Upper lobe of left lung (tissue), 6 donors: ENCODE measurements around the gene DIP2C. TPM values are rescaled to one million over a fixed set of nuclear protein-coding genes. Genes with fewer than 3 reads are reported as not detected.

ENCODE experiments used
- ATAC-seq, 2 donors: fragments of 200-7000 bp; cut with Tn5 transposase; one replicate each; pipeline ENCODE4 v1.9.1; 2022; ENCODE audit warnings: mild to moderate bottlenecking in 2 of 2, moderate library complexity in 2 of 2; ENCODE audit not compliant: low FRiP score in 2 of 2
- DNase-seq, 2 donors: peaks; one replicate each; pipeline ENCODE4 v3.0.0-alpha.2; 2019 to 2020
- H3K27ac ChIP-seq, 4 donors: fragments of 200-600 bp; sonication (generic); one replicate each; pipeline ENCODE4 v1.5.1; 2016 to 2019
- H3K27me3 ChIP-seq, 4 donors: fragments of 200-600 bp; sonication (generic); one replicate each; pipeline ENCODE4 v1.5.1; 2017 to 2019
- H3K36me3 ChIP-seq, 4 donors: fragments of 200-600 bp; sonication (generic); one replicate each; pipeline ENCODE4 v1.5.1; 2016 to 2019
- H3K4me1 ChIP-seq, 4 donors: fragments of 200-600 bp; sonication (generic); one replicate each; pipeline ENCODE4 v1.5.1; 2018 to 2019
- H3K4me3 ChIP-seq, 4 donors: fragments of 200-600 bp; sonication (generic); one replicate each; pipeline ENCODE4 v1.5.1; 2017 to 2019; ENCODE audit warnings: mild to moderate bottlenecking in 2 of 4, moderate library complexity in 1 of 4
- H3K9me3 ChIP-seq, 4 donors: fragments of 200-600 bp; sonication (generic); one replicate each; pipeline ENCODE4 v1.5.1; 2018 to 2019
- CTCF ChIP-seq, 6 experiments: fragments of 450-650 bp in 4 of 6; fragments of 200-600 bp in 2 of 6; sonication (generic) in 2 of 6; IDR thresholded peaks; one replicate each; pipeline ENCODE4 v1.5.1; 2016 to 2019; ENCODE audit warnings: antibody characterized with exemption in 6 of 6
- EP300 ChIP-seq, 4 donors: sonication (generic); formaldehyde crosslinking; IDR thresholded peaks; one replicate each; pipeline ENCODE4 v1.5.1; 2017; ENCODE audit warnings: antibody characterized with exemption in 4 of 4, control low read depth in 2 of 4
- POLR2A ChIP-seq, 4 donors: fragments of 450-650 bp; IDR thresholded peaks; one replicate each; pipeline ENCODE4 v1.5.1; 2016 to 2017; ENCODE audit warnings: antibody characterized with exemption in 4 of 4, mild to moderate bottlenecking in 2 of 4
- POLR2AphosphoS5 ChIP-seq, 2 donors: sonication (generic); formaldehyde crosslinking; IDR thresholded peaks; one replicate each; pipeline ENCODE4 v1.5.1; 2017; ENCODE audit warnings: antibody characterized with exemption in 2 of 2
- WGBS, 2 donors: methylation state at CpG; one replicate each; pipeline ENCODE4 v1.1.5; 2017 to 2018; 5-methylcytosine and 5-hydroxymethylcytosine counted together
- total RNA-seq, 6 donors: library from RNA; depleted of rRNA in 4 of 6; stranded (reverse); fragments of >200 nt in 4 of 6; gene quantifications; one replicate each; pipeline versions ENCODE4 v1.1.0 to v1.2.1, GENCODE V29; 2016 to 2021
- donor health status: DM: no; HTN: no; CAD: no; lungs with moderate emphysema.
- donor health status: DM: no; HTN: yes; CAD: no; lungs with severe emphysema.

Gene DIP2C
- total RNA-seq, 6 donors from 2014 or later = 11.6 to 32.5 (median 14.7) TPM

- ATAC-seq = no peak
- no peak for DNase-seq
- WGBS, 2 donors = 69 to 87% methylated on average over 16 to 19 of the region's 19 CpGs
- Histone ChIP-seq H3K27ac (no peak overlapping the region), H3K4me1 (no peaks in the 10 kb centered on the region), H3K4me3 (no peak overlapping the region), H3K9me3 (no peaks in the 10 kb centered on the region), H3K36me3 (no peaks in the 10 kb centered on the region), H3K27me3 (no peaks in the 10 kb centered on the region)
- TF ChIP-seq POLR2A (IDR thresholded peaks at IDR 0.05) (no peak), EP300 (IDR thresholded peaks at IDR 0.05) (no peak), POLR2AphosphoS5 (IDR thresholded peaks at IDR 0.05) (no peak), CTCF (IDR thresholded peaks at IDR 0.05) (no peak)
Observed at GRCh38 chr10:636769-637168, 52.7 kb downstream of the DIP2C start.

GRCh38 chr10:636016-636730 lies 53.3 kb downstream of the DIP2C start:
- H3K4me1 ChIP-seq = no peaks in the 10 kb centered on the region
- H3K27me3 ChIP-seq = no peaks in the 10 kb centered on the region
- no peaks in the 10 kb centered on the region for H3K36me3 ChIP-seq
- 93 to 94% methylated on average over 25 of the region's 25 CpGs for WGBS, 2 donors
- no peak overlapping the region for H3K27ac ChIP-seq
- no peak overlapping the region for H3K4me3 ChIP-seq
- H3K9me3 ChIP-seq = no peaks in the 10 kb centered on the region
- ATAC-seq (no peak), DNase-seq (no peak)
- TF ChIP-seq EP300 (IDR thresholded peaks at IDR 0.05) = no peak

- ATAC-seq (peak in 1 of 2 donors; percentile 39), DNase-seq (no peak)
- no peak overlapping the region for H3K27ac ChIP-seq
- WGBS, 2 donors = 81% methylated on average over 15 to 24 of the region's 25 CpGs
- no peak for TF ChIP-seq EP300 (IDR thresholded peaks at IDR 0.05)
- no peak for TF ChIP-seq POLR2AphosphoS5 (IDR thresholded peaks at IDR 0.05)
- TF ChIP-seq CTCF (IDR thresholded peaks at IDR 0.05) = no peak
- TF ChIP-seq POLR2A (IDR thresholded peaks at IDR 0.05) = no peak
- H3K27me3 ChIP-seq = no peaks in the 10 kb centered on the region
- H3K9me3 ChIP-seq = no peaks in the 10 kb centered on the region
- H3K4me3 ChIP-seq = no peak overlapping the region
- no peaks in the 10 kb centered on the region for H3K36me3 ChIP-seq
- no peaks in the 10 kb centered on the region for H3K4me1 ChIP-seq
Observed at GRCh38 chr10:635088-635861, 54.2 kb downstream of the DIP2C start.

GRCh38 chr10:634256-634655 lies 55.2 kb downstream of the DIP2C start:
- WGBS, 2 donors = 74 to 79% methylated on average over 7 of the region's 7 CpGs
- H3K27me3 ChIP-seq = no peaks in the 10 kb centered on the region
- ATAC-seq = no peak

More at GRCh38 chr10:634256-634655, 55.2 kb downstream of the DIP2C start:
- DNase-seq = no peak
- TF ChIP-seq CTCF (IDR thresholded peaks at IDR 0.05) (no peak), POLR2AphosphoS5 (IDR thresholded peaks at IDR 0.05) (no peak), EP300 (IDR thresholded peaks at IDR 0.05) (no peak), POLR2A (IDR thresholded peaks at IDR 0.05) (no peak)
- no peaks in the 10 kb centered on the region for H3K9me3 ChIP-seq
- no peaks in the 10 kb centered on the region for H3K4me1 ChIP-seq
- no peak overlapping the region for H3K27ac ChIP-seq
- no peak overlapping the region for H3K4me3 ChIP-seq
- H3K36me3 ChIP-seq = no peaks in the 10 kb centered on the region
